GM18511 (cell line): ENCODE data around the gene ANKRD49.
"Not testable (repeated sequence)": the region's sequence is repeated elsewhere in the genome, so short reads cannot be mapped to it uniquely, and the experiment has no call there.

Experiments
- ATAC-seq: cut with Tn5 transposase; IDR thresholded peaks from one replicate; pipeline ENCODE4 v1.9.1; 2021; ENCODE audit warnings: mild to moderate bottlenecking, moderate library complexity; ENCODE audit not compliant: unreplicated experiment

Gene ANKRD49

GRCh38 chr11:94506513-94506912 is 12.7 kb downstream of the ANKRD49 start:
- ATAC-seq = not testable (repeated sequence)

GRCh38 chr11:94507485-94507884 is 13.7 kb downstream of the ANKRD49 start:
- ATAC-seq = no peak

- ATAC-seq = peak; percentile 84
Observed at GRCh38 chr11:94511932-94512781, 18.4 kb downstream of the ANKRD49 start, which contains the start of gene C11orf97. TSS of gene C11orf97 (plus strand) at chr11:94512461. CDS start at chr11:94512529, 68 bp downstream.

- peak; percentile 53 for ATAC-seq
Observed at GRCh38 chr11:94513091-94513490, 19.3 kb downstream of the ANKRD49 start.

- ATAC-seq = no peak
Observed at GRCh38 chr11:94515398-94515797, 21.6 kb downstream of the ANKRD49 start.

GRCh38 chr11:94516725-94517124 is 22.9 kb downstream of the ANKRD49 start:
- no peak for ATAC-seq

- no peak for ATAC-seq
Observed at GRCh38 chr11:94518300-94518699, 24.5 kb downstream of the ANKRD49 start.

DNA sequence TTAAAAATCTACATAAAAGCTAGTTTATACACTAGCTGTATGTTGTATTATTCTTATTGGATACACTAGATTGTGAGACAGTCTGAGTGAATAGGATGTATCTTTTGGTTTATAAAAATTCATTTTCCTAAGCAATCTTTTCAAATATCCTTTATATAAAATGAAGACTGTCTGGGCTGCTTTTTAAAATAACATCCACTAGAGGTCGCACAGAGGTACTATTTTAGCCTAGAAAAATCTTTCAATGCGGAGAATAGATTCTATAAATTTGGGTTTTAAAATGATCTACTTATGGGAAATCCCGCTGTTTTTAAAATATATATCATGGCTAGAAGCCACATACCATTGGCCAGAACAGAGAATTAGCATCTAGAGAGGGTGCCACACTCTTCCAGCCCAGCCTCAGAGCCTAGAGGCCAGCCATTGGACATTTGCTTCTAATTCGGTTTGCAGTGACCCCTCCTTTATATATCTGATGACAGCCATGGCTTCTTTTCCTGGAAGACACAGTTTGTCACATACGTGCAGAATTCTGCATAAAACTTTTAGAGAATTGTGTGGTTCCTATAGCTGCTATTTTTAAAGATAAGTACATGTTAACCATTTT is 25.8 kb downstream of the ANKRD49 start:
- ATAC-seq = peak; percentile 64

GRCh38 chr11:94521684-94522083 is 27.9 kb downstream of the ANKRD49 start:
- ATAC-seq = no peak

DNA sequence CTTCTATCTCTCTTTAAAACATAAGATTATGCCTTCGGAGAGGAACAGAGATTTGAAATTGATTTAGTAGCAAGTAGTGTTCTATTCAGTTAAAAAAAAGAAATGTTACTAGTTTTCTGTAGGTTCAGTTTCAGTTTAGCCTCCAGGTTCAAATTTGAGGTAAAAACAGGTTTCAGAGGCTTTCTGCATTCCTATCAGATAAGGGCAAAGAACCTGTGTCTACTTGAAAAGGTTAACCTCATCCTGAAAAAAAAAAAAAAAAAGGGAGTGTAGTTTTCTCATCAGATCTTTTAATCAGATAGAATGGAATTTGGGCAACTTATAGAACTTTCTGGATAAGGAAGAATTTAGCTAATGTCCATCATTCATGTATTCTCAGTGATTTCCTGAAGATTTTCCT is 30.6 kb downstream of the ANKRD49 start:
- no peak for ATAC-seq

- ATAC-seq = no peak
Observed at GRCh38 chr11:94525546-94526324, 32.0 kb downstream of the ANKRD49 start.

GRCh38 chr11:94526645-94527438 is 33.1 kb downstream of the ANKRD49 start:
- ATAC-seq = no peak

GRCh38 chr11:94528551-94528950 is 34.8 kb downstream of the ANKRD49 start:
- ATAC-seq = no peak

GRCh38 chr11:94532211-94532610 is 38.4 kb downstream of the ANKRD49 start:
- ATAC-seq = no peak

GRCh38 chr11:94533206-94533605 is 39.4 kb downstream of the ANKRD49 start:
- ATAC-seq = no peak

DNA sequence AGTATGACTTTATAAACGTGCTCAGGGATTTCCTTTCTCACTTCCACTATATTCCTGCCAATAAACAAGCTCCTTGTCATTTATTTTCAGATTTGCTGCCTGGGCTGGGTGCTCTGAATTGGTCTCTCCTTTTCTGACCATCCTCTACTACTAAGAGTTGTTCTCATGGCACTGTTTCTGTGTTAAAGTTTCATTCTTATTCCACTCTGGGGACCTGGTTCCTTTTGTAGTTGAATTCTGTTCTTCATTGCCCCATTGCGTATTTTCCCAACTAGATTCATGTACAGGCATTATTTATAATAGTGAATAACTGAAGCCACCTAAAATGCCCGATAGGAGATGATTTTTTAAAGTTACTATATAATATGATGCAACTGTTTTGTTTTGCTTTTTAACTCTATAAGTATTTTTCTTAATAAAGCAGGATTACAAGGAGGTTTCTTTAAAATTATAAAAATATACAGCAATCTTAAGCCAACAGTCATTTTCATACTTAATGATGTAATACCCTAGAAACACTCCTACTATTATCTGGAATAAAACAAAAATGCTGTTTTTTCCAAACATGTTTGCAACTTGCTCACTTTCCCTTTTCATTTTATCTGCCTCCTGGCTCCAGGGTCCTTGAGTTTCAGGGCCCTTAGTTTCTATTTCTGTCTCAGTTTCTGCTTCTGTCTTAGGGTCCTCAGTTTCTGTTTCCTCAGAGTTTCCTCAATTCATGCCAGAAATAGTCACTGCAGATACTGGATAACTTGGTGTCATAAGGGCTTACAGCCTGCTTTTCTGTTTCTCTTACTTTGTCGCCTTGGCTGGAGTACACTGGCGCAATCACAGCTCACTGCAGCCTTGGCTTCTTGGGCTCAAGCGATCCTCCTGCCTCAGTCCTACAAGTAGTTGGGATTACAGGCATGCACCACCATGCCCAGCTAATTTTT is 40.2 kb downstream of the ANKRD49 start:
- ATAC-seq = no peak

- ATAC-seq = no peak
Observed at GRCh38 chr11:94536386-94536785, 42.6 kb downstream of the ANKRD49 start.

DNA sequence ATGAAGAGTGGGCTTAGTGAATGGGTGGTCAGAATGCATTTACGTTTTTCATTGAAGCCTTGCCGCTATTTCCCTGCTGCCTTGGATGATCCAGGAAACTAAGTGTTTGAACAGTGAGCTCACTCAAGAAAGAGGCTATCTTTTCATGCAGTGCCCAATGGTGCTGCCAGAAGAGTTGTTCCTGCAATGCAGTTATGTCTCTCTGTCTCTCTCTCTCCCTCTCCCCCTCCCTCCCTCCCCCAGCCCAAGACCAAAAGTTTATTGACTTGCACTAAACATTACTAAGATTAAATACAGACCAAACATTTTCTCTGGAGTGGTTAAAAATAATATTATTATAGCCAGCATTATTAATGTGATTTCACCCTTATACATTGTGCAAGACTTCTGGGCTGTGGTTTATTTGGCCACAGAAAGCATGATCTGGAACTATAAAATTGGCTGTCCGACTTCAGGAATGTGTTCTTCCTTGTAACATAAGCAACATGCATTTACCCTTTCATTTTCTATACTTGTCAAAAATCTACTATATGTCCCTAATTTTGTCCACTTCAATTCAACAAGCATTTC is 43.3 kb downstream of the ANKRD49 start:
- ATAC-seq = no peak

DNA sequence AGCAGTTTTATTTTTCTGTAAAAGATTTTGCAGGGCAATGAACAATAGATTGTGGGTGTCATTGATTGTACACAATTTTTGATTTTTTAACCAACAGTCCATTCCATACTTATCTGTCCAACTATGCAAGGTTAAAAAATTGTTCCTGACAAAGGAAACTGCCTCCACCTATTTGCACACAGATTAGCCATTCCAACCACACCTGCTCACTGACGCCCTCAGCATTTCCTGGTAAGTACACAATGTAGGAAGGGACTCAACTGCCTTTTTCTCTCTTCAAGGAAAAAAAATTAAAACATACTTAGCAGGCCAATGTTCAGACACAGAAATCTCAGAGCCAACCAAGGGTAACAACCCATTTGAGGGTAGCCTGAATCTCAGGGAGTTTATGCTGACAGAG is 45.6 kb downstream of the ANKRD49 start:
- no peak for ATAC-seq
